ENCODE results near the gene PTGER2. TPM values are rescaled to one million over a fixed set of nuclear protein-coding genes. Genes with fewer than 3 reads are reported as not detected.

PTGER2 gene
- total and polyA plus RNA-seq, 10 of the 15 experiments (the other 5 are each of a cell fraction or from before 2014, with no cell fraction given) = 0.03 to 1.6 (median 0.33) TPM

DNA sequence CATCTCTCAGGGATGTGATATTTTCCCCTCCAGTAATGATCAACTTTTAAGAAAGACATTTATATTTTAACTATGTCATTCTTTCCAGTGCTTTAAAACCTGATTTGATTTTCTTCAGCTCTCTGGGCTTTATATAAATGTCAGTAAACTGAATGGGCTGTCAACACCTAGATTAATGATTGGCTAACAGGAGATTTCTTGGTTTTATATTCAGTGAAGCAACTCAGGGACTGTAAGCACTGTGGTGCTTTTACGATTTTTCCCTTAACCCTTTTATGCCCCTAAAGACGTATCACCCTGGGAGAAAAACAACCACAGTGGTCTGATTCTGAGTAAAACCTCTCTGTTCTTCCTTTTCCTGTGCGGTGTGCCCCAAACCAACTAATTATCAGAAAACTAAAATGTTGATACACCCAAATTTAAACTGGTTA, 38.0 kb downstream of the PTGER2 start:
- FAIRE-seq (no peak), ATAC-seq (peak; percentile 92), DNase-seq (ENCODE audit: low read depth, low spot score) (peak; percentile 19)
- POLR2A ChIA-PET = no interaction called here
- CTCF ChIA-PET = no interaction called here
- Histone ChIP-seq H3K27me3 (replicated peaks in 1 of 2; ENCODE audit: control insufficient read depth in 2 of 2, insufficient read depth in 2 of 2, low read length in 1 of 2) (peaks cover 0 to 6% of the 10 kb centered on the region in 2 experiments), H3K4me2 (ENCODE audit: control insufficient read depth, insufficient read depth) (no peak overlapping the region; the same call in 1 of the 2 replicates), H4K20me1 (ENCODE audit: control insufficient read depth, insufficient read depth) (no peaks in the 10 kb centered on the region), H2AFZ (ENCODE audit: control insufficient read depth, low read depth, low read length) (no peak overlapping the region), H3K4me3 (no peak overlapping the region), H3K79me2 (ENCODE audit: control insufficient read depth, insufficient read depth, low read length) (no peaks in the 10 kb centered on the region), H3K9me3 (replicated peaks; ENCODE audit: control insufficient read depth, insufficient read depth, low read length) (no peaks in the 10 kb centered on the region), H3K9ac (ENCODE audit: control insufficient read depth, insufficient read depth, low read length) (no peak overlapping the region), H3K4me1 (ENCODE audit: control insufficient read depth, insufficient read depth, low read length) (no peaks in the 10 kb centered on the region), H3K36me3 (ENCODE audit: control insufficient read depth in 2 of 2, insufficient read depth in 2 of 2, low read length in 1 of 2) (no peaks in the 10 kb centered on the region), H3K27ac (ENCODE audit: control insufficient read depth, insufficient read depth) (no peak overlapping the region)
- WGBS (ENCODE audit: insufficient coverage, insufficient replicate concordance, low lambda C conversion rate, missing lambda C conversion rate) = 2% methylated on average over 3 of the region's 3 CpGs
- RAD21 ChIA-PET (ENCODE audit: unreplicated experiment) = no interaction called here
- TF ChIP-seq JUNB (IDR thresholded peaks at IDR 0.05) (peak; percentile 42; the same call in 1 of the 2 replicates), ZNF207 (IDR thresholded peaks at IDR 0.05; ENCODE audit: borderline replicate concordance) (no peak), BCL11A (IDR thresholded peaks at IDR 0.05; ENCODE audit: low read depth, low read length) (peak; percentile 84), MAX (IDR thresholded peaks at IDR 0.05; ENCODE audit: low read depth, low read length) (no peak), MEF2B (IDR thresholded peaks at IDR 0.05; ENCODE audit: partially characterized antibody, poor library complexity, severe bottlenecking) (peak; percentile 60), IRF4 (IDR thresholded peaks at IDR 0.05; ENCODE audit: low read depth, low read length) (peak; percentile 69; the same call in 1 of the 2 replicates), PAX5 (IDR thresholded peaks at IDR 0.05; ENCODE audit: borderline replicate concordance, low read depth, low read length) (peak; percentile 41; the same call in 1 of the 2 replicates), MTA2 (IDR thresholded peaks at IDR 0.05; ENCODE audit: low read depth) (peak; percentile 87), RUNX3 (IDR thresholded peaks at IDR 0.05; ENCODE audit: low read length) (peak; percentile 84), IKZF2 (IDR thresholded peaks at IDR 0.05) (peak; percentile 78 to 85), ZNF274 (IDR thresholded peaks at IDR 0.05; ENCODE audit: insufficient read depth, insufficient read length) (no peak), CREB1 (IDR thresholded peaks at IDR 0.05; ENCODE audit: low read depth) (no peak), IKZF1 (conservative IDR thresholded peaks at IDR 0.05) (peak; percentile 53; the same call in 1 of the 2 replicates), EP300 (IDR thresholded peaks at IDR 0.05; ENCODE audit: borderline replicate concordance in 1 of 2, control insufficient read depth in 1 of 2, low read depth in 2 of 2, low read length in 2 of 2) (peak in 1 of 2 experiments; percentile 40; a peak in 2 of 4 replicates), E2F4 (IDR thresholded peaks at IDR 0.05; ENCODE audit: low read depth, low read length) (no peak), PAX8 (IDR thresholded peaks at IDR 0.05) (no peak), MYB (IDR thresholded peaks at IDR 0.05; ENCODE audit: borderline replicate concordance, low read depth, low read length) (no peak), SRF (IDR thresholded peaks at IDR 0.05; ENCODE audit: low read depth in 2 of 2, low read length in 2 of 2) (no peak), CREM (IDR thresholded peaks at IDR 0.05; ENCODE audit: low read depth) (0 out of 2 replicates have a peak, but pooled peaks have one; percentile 20)
- TF ChIP-seq, protein P1, sequence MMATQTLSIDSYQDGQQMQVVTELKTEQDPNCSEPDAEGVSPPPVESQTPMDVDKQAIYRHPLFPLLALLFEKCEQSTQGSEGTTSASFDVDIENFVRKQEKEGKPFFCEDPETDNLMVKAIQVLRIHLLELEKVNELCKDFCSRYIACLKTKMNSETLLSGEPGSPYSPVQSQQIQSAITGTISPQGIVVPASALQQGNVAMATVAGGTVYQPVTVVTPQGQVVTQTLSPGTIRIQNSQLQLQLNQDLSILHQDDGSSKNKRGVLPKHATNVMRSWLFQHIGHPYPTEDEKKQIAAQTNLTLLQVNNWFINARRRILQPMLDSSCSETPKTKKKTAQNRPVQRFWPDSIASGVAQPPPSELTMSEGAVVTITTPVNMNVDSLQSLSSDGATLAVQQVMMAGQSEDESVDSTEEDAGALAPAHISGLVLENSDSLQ (IDR thresholded peaks at IDR 0.05) = 0 out of 2 replicates have a peak, but pooled peaks have one; percentile 25
- TF ChIP-seq, protein P2, sequence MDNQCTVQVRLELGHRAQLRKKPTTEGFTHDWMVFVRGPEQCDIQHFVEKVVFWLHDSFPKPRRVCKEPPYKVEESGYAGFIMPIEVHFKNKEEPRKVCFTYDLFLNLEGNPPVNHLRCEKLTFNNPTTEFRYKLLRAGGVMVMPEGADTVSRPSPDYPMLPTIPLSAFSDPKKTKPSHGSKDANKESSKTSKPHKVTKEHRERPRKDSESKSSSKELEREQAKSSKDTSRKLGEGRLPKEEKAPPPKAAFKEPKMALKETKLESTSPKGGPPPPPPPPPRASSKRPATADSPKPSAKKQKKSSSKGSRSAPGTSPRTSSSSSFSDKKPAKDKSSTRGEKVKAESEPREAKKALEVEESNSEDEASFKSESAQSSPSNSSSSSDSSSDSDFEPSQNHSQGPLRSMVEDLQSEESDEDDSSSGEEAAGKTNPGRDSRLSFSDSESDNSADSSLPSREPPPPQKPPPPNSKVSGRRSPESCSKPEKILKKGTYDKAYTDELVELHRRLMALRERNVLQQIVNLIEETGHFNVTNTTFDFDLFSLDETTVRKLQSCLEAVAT (IDR thresholded peaks at IDR 0.05) = peak; percentile 58; the same call in 1 of the 2 replicates
- SMC1A ChIA-PET (ENCODE audit: uncharacterized antibody, unreplicated experiment) = interaction anchor here (1.1 to 1.4 kb wide), 2 partner anchors 22 to 27 kb away, joined by 3 to 4 read pairs; no protein-coding TSS in a partner anchor
- BruUV-seq (replicated peaks) = no TSS peak
- intact Hi-C loops (cut with micrococcal nuclease; ENCODE audit: unreplicated experiment) = no loop called here
- in situ Hi-C loops (cut with MboI) = no loop called here
